ENCODE measurements around the gene STXBP6. TPM values are rescaled to one million over a fixed set of nuclear protein-coding genes. Genes with fewer than 3 reads are reported as not detected.
A peak's percentile ranks its signal among the peaks of the same experiment; 100 is the strongest.

The STXBP6 gene
- total and polyA plus RNA-seq, 2 of the 13 experiments (the other 11 are each of a cell fraction or from before 2014, with no cell fraction given): 35.3 to 42.8 TPM

DNA sequence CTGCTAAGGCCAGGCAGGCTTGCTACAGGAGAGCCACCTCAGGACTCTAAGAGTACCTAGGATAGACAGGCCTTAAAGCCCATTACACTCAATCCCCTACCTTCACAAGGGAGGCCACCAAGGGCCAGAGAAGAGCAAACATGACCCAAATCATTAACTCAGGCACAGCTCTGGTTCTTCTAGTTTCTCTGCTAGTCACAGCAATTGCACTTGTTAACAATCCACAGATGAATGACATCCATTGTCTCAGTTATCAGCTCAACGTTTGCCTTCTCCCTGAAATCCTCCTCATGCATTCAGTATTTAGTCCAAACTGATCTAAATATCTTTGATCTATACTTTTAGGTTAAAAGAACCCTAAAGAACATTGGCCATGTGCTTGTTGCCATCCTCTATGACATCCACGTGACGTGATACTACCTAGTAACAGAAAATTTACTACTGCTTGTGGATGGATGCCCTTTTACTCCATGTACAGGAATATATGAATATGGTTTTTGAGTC lies 164.5 kb downstream of the STXBP6 start (continued):
- TF ChIP-seq ZNF274 (CRISPR knock-in tag; IDR thresholded peaks at IDR 0.05): no peak
- no peak for TF ChIP-seq FIP1L1 (IDR thresholded peaks at IDR 0.05; ENCODE audit: borderline replicate concordance, insufficient read depth, low read depth, low read length)
- no peak for TF ChIP-seq ZBTB7B (CRISPR knock-in tag; IDR thresholded peaks at IDR 0.05)
- TF ChIP-seq ZSCAN22 (CRISPR knock-in tag; IDR thresholded peaks at IDR 0.05): no peak
- TF ChIP-seq WIZ (CRISPR knock-in tag; IDR thresholded peaks at IDR 0.05): no peak
- no peak for TF ChIP-seq GATAD1 (CRISPR knock-in tag; IDR thresholded peaks at IDR 0.05)
- TF ChIP-seq ZFP36 (IDR thresholded peaks at IDR 0.05; ENCODE audit: borderline replicate concordance, low read depth, low read length, partially characterized antibody): no peak
- TF ChIP-seq SMAD1 (CRISPR knock-in tag; IDR thresholded peaks at IDR 0.05; ENCODE audit: borderline replicate concordance, low read depth): no peak
- no peak for TF ChIP-seq SNRNP70 (IDR thresholded peaks at IDR 0.05; ENCODE audit: low read depth, low read length)
- TF ChIP-seq, protein P1, sequence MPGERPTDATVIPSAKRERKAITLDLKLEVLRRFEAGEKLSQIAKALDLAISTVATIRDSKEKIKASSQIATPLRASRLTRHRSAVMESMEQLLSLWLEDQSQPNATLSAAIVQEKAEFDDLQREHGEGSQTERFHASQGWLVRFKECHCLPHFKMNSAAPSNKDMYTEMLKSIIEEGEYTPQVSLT (CRISPR knock-in tag; IDR thresholded peaks at IDR 0.05; ENCODE audit: borderline replicate concordance, low read depth): no peak
- TF ChIP-seq ZNF383 (CRISPR knock-in tag; IDR thresholded peaks at IDR 0.05; ENCODE audit: borderline replicate concordance): no peak
- TF ChIP-seq, protein P2, sequence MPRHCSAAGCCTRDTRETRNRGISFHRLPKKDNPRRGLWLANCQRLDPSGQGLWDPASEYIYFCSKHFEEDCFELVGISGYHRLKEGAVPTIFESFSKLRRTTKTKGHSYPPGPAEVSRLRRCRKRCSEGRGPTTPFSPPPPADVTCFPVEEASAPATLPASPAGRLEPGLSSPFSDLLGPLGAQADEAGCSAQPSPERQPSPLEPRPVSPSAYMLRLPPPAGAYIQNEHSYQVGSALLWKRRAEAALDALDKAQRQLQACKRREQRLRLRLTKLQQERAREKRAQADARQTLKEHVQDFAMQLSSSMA (CRISPR knock-in tag; IDR thresholded peaks at IDR 0.05): no peak
- TF ChIP-seq, protein P3, sequence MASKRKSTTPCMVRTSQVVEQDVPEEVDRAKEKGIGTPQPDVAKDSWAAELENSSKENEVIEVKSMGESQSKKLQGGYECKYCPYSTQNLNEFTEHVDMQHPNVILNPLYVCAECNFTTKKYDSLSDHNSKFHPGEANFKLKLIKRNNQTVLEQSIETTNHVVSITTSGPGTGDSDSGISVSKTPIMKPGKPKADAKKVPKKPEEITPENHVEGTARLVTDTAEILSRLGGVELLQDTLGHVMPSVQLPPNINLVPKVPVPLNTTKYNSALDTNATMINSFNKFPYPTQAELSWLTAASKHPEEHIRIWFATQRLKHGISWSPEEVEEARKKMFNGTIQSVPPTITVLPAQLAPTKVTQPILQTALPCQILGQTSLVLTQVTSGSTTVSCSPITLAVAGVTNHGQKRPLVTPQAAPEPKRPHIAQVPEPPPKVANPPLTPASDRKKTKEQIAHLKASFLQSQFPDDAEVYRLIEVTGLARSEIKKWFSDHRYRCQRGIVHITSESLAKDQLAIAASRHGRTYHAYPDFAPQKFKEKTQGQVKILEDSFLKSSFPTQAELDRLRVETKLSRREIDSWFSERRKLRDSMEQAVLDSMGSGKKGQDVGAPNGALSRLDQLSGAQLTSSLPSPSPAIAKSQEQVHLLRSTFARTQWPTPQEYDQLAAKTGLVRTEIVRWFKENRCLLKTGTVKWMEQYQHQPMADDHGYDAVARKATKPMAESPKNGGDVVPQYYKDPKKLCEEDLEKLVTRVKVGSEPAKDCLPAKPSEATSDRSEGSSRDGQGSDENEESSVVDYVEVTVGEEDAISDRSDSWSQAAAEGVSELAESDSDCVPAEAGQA (IDR thresholded peaks at IDR 0.05; ENCODE audit: low read depth): no peak
- TF ChIP-seq, protein P3 (CRISPR knock-in tag; IDR thresholded peaks at IDR 0.05; ENCODE audit: borderline replicate concordance): no peak
- TF ChIP-seq, protein P4, sequence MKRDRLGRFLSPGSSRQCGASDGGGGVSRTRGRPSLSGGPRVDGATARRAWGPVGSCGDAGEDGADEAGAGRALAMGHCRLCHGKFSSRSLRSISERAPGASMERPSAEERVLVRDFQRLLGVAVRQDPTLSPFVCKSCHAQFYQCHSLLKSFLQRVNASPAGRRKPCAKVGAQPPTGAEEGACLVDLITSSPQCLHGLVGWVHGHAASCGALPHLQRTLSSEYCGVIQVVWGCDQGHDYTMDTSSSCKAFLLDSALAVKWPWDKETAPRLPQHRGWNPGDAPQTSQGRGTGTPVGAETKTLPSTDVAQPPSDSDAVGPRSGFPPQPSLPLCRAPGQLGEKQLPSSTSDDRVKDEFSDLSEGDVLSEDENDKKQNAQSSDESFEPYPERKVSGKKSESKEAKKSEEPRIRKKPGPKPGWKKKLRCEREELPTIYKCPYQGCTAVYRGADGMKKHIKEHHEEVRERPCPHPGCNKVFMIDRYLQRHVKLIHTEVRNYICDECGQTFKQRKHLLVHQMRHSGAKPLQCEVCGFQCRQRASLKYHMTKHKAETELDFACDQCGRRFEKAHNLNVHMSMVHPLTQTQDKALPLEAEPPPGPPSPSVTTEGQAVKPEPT (CRISPR knock-in tag; IDR thresholded peaks at IDR 0.05; ENCODE audit: low read depth): no peak
- no peak for TF ChIP-seq SMAD9 (CRISPR knock-in tag; IDR thresholded peaks at IDR 0.05)
- TF ChIP-seq ZNF350 (CRISPR knock-in tag; IDR thresholded peaks at IDR 0.05; ENCODE audit: borderline replicate concordance, low read depth): no peak
- peak; percentile 64 for TF ChIP-seq FOXA3 (CRISPR knock-in tag; IDR thresholded peaks at IDR 0.05)
- no peak for TF ChIP-seq AHR (CRISPR knock-in tag; IDR thresholded peaks at IDR 0.05)
- no peak for TF ChIP-seq SP4 (CRISPR knock-in tag; IDR thresholded peaks at IDR 0.05)
- TF ChIP-seq ZNF724P (CRISPR knock-in tag; IDR thresholded peaks at IDR 0.05; ENCODE audit: borderline replicate concordance): no peak
- no peak for TF ChIP-seq MEF2D (CRISPR knock-in tag; IDR thresholded peaks at IDR 0.05)

All from HepG2 (cell line).